Fibroblast of gingiva (primary cell): Measurements from ENCODE around the gene SHTN1.

ENCODE experiments used
- DNase-seq: peaks from one replicate; pipeline ENCODE4 v3.0.0-alpha.2; 2011; ENCODE audit warnings: low read depth

The SHTN1 gene

GRCh38 chr10:116984202-116984990 lies 20.6 kb downstream of the SHTN1 start:
- no peak for DNase-seq

- no peak for DNase-seq
Observed at GRCh38 chr10:116980041-116980440, 24.9 kb downstream of the SHTN1 start.

GRCh38 chr10:116978901-116979300 lies 26.1 kb downstream of the SHTN1 start:
- no peak for DNase-seq

- peak; percentile 78 for DNase-seq
Observed at GRCh38 chr10:116974456-116975005, 30.5 kb downstream of the SHTN1 start.

- DNase-seq, result no peak
Observed at GRCh38 chr10:116973946-116974455, 31.0 kb downstream of the SHTN1 start.

- DNase-seq, result no peak
Observed at GRCh38 chr10:116973371-116973905, 31.5 kb downstream of the SHTN1 start.

GRCh38 chr10:116972131-116972530 lies 32.9 kb downstream of the SHTN1 start:
- no peak for DNase-seq

GRCh38 chr10:116970050-116970449 lies 34.9 kb downstream of the SHTN1 start:
- DNase-seq, result no peak

- no peak for DNase-seq
Observed at GRCh38 chr10:116968331-116968730, 36.7 kb downstream of the SHTN1 start.

GRCh38 chr10:116961406-116962251 lies 43.4 kb downstream of the SHTN1 start:
- DNase-seq, result no peak

GRCh38 chr10:116960066-116960776 lies 44.8 kb downstream of the SHTN1 start:
- no peak for DNase-seq

GRCh38 chr10:116952729-116953128 lies 52.3 kb downstream of the SHTN1 start:
- peak; percentile 10 for DNase-seq

- no peak for DNase-seq
Observed at GRCh38 chr10:116948530-116948870, 56.5 kb downstream of the SHTN1 start.

- peak; percentile 11 for DNase-seq
Observed at GRCh38 chr10:116947841-116948529, 57.0 kb downstream of the SHTN1 start.

GRCh38 chr10:116944911-116945310 lies 60.1 kb downstream of the SHTN1 start:
- no peak for DNase-seq

GRCh38 chr10:116931806-116932205 lies 73.2 kb downstream of the SHTN1 start:
- DNase-seq, result no peak

GRCh38 chr10:116926426-116926825 lies 78.6 kb downstream of the SHTN1 start:
- DNase-seq, result no peak

GRCh38 chr10:116925056-116925455 lies 79.9 kb downstream of the SHTN1 start:
- no peak for DNase-seq

- peak; percentile 10 for DNase-seq
Observed at GRCh38 chr10:116919706-116920105, 85.3 kb downstream of the SHTN1 start.

- no peak for DNase-seq
Observed at GRCh38 chr10:116919164-116919563, 85.8 kb downstream of the SHTN1 start.

- no peak for DNase-seq
Observed at GRCh38 chr10:116918583-116918982, 86.4 kb downstream of the SHTN1 start.
